NCI-H345 treated with DMSO at 0.1 percent for 48 hours (cell line): ENCODE data around the gene PRRX2.
"Not testable (repeated sequence)": the region's sequence is repeated elsewhere in the genome, so short reads cannot be mapped to it uniquely, and the experiment has no call there.

Experiments
- DNase-seq: peaks from one replicate; lab custom pipeline; 2025; ENCODE audit not compliant: unreplicated experiment; lab: John Stamatoyannopoulos, UW

The PRRX2 gene

GRCh38 chr9:129653823-129654553, 11.5 kb upstream of the PRRX2 start:
- DNase-seq, result no peak

- no peak for DNase-seq
These were observed 10.8 kb upstream of the PRRX2 start for GRCh38 chr9:129654554-129655040.

GRCh38 chr9:129655154-129655553, 10.3 kb upstream of the PRRX2 start:
- no peak for DNase-seq

GRCh38 chr9:129655696-129656095, 9.8 kb upstream of the PRRX2 start:
- no peak for DNase-seq

GRCh38 chr9:129656795-129657390, 8.6 kb upstream of the PRRX2 start:
- DNase-seq, result no peak

- DNase-seq, result no peak
These were observed 4.4 kb upstream of the PRRX2 start for GRCh38 chr9:129661029-129661428.

- not testable (repeated sequence) for DNase-seq
These were observed 3.2 kb upstream of the PRRX2 start for GRCh38 chr9:129662239-129662638.

- no peak for DNase-seq
These were observed 580 bp upstream of the PRRX2 start for GRCh38 chr9:129664746-129665388.

GRCh38 chr9:129665814-129666520, 520 bp downstream of the PRRX2 start:
- no peak for DNase-seq

GRCh38 chr9:129666575-129666974, 1.1 kb downstream of the PRRX2 start:
- DNase-seq, result no peak

- no peak for DNase-seq
These were observed 1.9 kb downstream of the PRRX2 start for GRCh38 chr9:129667378-129667777.

- DNase-seq, result no peak
These were observed 2.4 kb downstream of the PRRX2 start for GRCh38 chr9:129667850-129668249.

GRCh38 chr9:129669141-129669718, 3.8 kb downstream of the PRRX2 start:
- DNase-seq, result no peak

GRCh38 chr9:129669946-129670345, 4.5 kb downstream of the PRRX2 start:
- DNase-seq, result no peak

GRCh38 chr9:129671065-129671464, 5.6 kb downstream of the PRRX2 start:
- DNase-seq, result no peak

- no peak for DNase-seq
These were observed 6.1 kb downstream of the PRRX2 start for GRCh38 chr9:129671519-129671918.

GRCh38 chr9:129672702-129673101, 7.3 kb downstream of the PRRX2 start:
- DNase-seq, result no peak

GRCh38 chr9:129673602-129674001, 8.2 kb downstream of the PRRX2 start:
- DNase-seq, result no peak

GRCh38 chr9:129674229-129674628, 8.8 kb downstream of the PRRX2 start:
- DNase-seq, result no peak

- DNase-seq, result no peak
These were observed 10.2 kb downstream of the PRRX2 start for GRCh38 chr9:129675620-129676019.

GRCh38 chr9:129676287-129676686, 10.8 kb downstream of the PRRX2 start:
- no peak for DNase-seq
